ENCODE results near the gene MYO1E. TPM values are rescaled to one million over a fixed set of nuclear protein-coding genes. Genes with fewer than 3 reads are reported as not detected.
A peak's percentile ranks its signal among the peaks of the same experiment; 100 is the strongest.
"Not testable (repeated sequence)": the region's sequence is repeated elsewhere in the genome, so short reads cannot be mapped to it uniquely, and the experiment has no call there.

MYO1E gene
- total RNA-seq, 1 experiment from 2014 or later = 117 TPM

GRCh38 chr15:59170295-59171066 is 202.2 kb downstream of the MYO1E start:
- peak; percentile 44 for DNase-seq (ENCODE audit: low read depth)

GRCh38 chr15:59169251-59169708 is 203.4 kb downstream of the MYO1E start:
- peak; percentile 77 for DNase-seq (ENCODE audit: low read depth)

- peak; percentile 43 for DNase-seq (ENCODE audit: low read depth)
Measured at GRCh38 chr15:59168536-59168935, 204.1 kb downstream of the MYO1E start.

GRCh38 chr15:59166601-59167265 is 205.9 kb downstream of the MYO1E start:
- no peak for DNase-seq (ENCODE audit: low read depth)

GRCh38 chr15:59166166-59166565 is 206.5 kb downstream of the MYO1E start:
- DNase-seq (ENCODE audit: low read depth) = no peak

- DNase-seq (ENCODE audit: low read depth) = peak; percentile 31
Measured at GRCh38 chr15:59165726-59166125, 206.9 kb downstream of the MYO1E start.

- DNase-seq (ENCODE audit: low read depth) = not testable (repeated sequence)
Measured at GRCh38 chr15:59162080-59162479, 210.6 kb downstream of the MYO1E start.

GRCh38 chr15:59160880-59161593 is 211.6 kb downstream of the MYO1E start:
- no peak for DNase-seq (ENCODE audit: low read depth)

GRCh38 chr15:59159210-59159609 is 213.5 kb downstream of the MYO1E start:
- DNase-seq (ENCODE audit: low read depth) = no peak

GRCh38 chr15:59158701-59159034 is 214.0 kb downstream of the MYO1E start:
- no peak for DNase-seq (ENCODE audit: low read depth)

- DNase-seq (ENCODE audit: low read depth) = no peak
Measured at GRCh38 chr15:59157840-59158700, 214.6 kb downstream of the MYO1E start.

GRCh38 chr15:59157396-59157795 is 215.3 kb downstream of the MYO1E start:
- no peak for DNase-seq (ENCODE audit: low read depth)

GRCh38 chr15:59155431-59155830 is 217.2 kb downstream of the MYO1E start:
- DNase-seq (ENCODE audit: low read depth) = no peak

- DNase-seq (ENCODE audit: low read depth) = no peak
Measured at GRCh38 chr15:59154243-59154642, 218.4 kb downstream of the MYO1E start.

- DNase-seq (ENCODE audit: low read depth) = no peak
Measured at GRCh38 chr15:59153466-59153865, 219.2 kb downstream of the MYO1E start.

- no peak for DNase-seq (ENCODE audit: low read depth)
Measured at GRCh38 chr15:59152694-59153450, 219.8 kb downstream of the MYO1E start.

- DNase-seq (ENCODE audit: low read depth) = no peak
Measured at GRCh38 chr15:59150185-59150584, 222.5 kb downstream of the MYO1E start.

- no peak for DNase-seq (ENCODE audit: low read depth)
Measured at GRCh38 chr15:59148153-59148833, 224.4 kb downstream of the MYO1E start.

GRCh38 chr15:59147666-59148065 is 225.0 kb downstream of the MYO1E start:
- no peak for DNase-seq (ENCODE audit: low read depth)

- DNase-seq (ENCODE audit: low read depth) = not testable (repeated sequence)
Measured at GRCh38 chr15:59144594-59144993, 228.1 kb downstream of the MYO1E start.
